NCI-H460 (cell line): ENCODE measurements around the gene SMOC2. TPM values are rescaled to one million over a fixed set of nuclear protein-coding genes. Genes with fewer than 3 reads are reported as not detected.

ENCODE experiments used
- DNase-seq: peaks from one replicate; pipeline ENCODE4 v3.0.0-alpha.2; 2016; ENCODE audit warnings: low read depth; ENCODE audit errors: extremely low read depth
- polyA plus RNA-seq: library from polyadenylated mRNA; depleted of rRNA; stranded (reverse); fragments of >200 nt; gene quantifications from 2 replicates; pipeline ENCODE4 v1.2.3, GENCODE V29; 2014; cell fraction: nucleus; rRNA removed
- total RNA-seq: library from RNA; depleted of rRNA; stranded (reverse); fragments of >200 nt; shearing (Covaris generic); gene quantifications from 2 replicates; pipeline ENCODE4 v1.2.3, GENCODE V29; 2014; rRNA removed

Gene SMOC2, protein sequence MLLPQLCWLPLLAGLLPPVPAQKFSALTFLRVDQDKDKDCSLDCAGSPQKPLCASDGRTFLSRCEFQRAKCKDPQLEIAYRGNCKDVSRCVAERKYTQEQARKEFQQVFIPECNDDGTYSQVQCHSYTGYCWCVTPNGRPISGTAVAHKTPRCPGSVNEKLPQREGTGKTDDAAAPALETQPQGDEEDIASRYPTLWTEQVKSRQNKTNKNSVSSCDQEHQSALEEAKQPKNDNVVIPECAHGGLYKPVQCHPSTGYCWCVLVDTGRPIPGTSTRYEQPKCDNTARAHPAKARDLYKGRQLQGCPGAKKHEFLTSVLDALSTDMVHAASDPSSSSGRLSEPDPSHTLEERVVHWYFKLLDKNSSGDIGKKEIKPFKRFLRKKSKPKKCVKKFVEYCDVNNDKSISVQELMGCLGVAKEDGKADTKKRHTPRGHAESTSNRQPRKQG
- not detected in 2 replicates for total RNA-seq
- polyA plus RNA-seq, result not detected in 2 replicates

DNA sequence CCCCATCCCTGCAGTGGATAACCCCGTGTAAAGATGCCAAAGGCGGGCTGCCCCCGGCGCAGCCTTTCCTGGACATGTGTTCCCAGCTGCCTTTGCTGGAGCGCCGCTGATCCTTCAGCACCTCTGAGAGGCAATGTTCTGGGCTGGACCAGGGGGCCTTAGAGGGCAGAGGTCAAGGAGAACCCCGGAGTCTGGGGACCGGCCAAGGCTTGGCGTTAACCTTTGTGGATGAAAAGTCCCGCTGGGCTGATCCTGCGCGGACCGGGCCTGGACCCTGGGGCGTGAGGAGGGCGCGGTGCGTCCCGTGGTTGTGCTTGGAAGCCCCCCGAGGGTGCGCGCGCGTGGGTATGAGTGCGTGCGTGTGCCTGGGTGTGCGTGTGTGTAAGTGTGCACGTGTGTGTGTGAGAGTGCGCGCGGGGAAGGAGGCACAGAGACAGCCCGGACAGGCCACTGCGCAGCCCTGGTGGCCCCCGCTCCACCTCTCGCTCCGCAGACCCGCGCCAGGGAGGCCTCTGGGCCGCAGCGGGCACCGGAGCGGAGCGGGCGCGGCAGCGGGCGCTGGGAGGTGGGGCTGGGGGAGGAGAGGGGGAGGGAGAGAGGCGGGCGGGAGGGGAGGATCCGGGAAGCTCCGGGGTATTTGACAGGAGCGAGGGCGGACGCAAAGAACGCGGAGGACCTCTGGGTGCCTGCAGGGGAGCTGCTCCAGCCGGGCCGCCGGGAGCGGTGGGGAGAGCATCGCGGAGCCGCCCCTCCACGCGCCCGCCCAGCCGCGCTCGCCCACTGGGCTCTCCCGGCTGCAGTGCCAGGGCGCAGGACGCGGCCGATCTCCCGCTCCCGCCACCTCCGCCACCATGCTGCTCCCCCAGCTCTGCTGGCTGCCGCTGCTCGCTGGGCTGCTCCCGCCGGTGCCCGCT is at the start of gene SMOC2:
SMOC2 (plus strand) TSS at position 665 of the 914 bp plus-strand sequence; CDS start at position 852, 187 bp downstream.
- no peak for DNase-seq

DNA sequence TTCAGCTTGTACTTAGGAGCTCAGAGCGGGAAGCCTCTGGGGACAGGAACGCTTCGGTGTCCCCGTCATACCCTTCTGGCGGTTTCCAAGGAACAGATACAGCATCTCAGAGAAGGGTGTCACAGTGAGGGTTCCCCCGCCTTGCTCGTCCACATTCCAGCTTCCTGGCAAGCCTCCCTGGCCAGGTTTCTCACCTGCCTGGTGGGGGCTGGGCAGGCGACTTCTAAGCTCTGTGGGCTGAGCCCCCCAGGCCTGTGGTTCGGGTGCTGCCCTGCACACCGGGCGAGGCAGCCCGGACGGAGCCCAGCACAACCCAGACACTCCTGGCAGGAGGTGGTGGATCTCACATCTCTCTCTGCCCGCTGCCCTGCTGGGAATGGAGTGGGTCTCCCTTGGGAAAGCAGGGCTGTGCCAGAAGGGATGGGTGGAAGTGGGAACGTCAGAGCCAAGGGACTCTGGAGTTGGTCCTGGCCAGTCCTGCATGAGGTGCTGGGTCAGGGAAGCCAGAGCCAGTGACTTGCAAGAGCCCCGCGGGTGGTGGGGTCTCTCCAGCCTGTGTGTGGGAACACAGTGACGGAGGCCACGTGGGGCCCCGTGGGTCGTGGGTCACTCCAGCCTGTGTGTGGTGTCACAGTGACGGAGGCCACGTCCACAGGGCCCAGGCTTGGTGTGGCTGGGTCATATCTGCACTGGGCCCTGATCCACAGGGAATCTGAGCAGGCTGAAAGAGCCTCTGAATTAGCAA is 47.7 kb upstream of the SMOC2 start:
- DNase-seq, result no peak

DNA sequence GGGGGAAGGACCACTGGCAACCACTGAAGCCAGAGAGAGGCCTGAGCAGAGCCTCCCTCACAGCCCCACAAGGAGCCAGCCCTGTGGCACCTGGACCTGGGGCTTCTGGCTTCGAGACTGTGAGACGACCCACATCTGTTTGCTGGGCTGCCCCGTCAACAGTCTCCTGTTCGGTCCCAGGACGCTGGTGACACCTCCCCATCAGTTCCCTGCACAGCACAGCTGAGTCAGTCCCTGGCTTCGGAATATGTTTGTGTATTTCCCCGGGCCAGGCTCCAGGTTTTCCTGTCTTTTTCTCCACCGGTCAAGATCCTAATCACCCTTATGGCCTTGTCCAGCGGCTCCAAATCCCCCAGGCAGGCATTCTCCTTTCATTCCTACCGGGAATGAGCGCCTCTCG is 46.4 kb upstream of the SMOC2 start:
- DNase-seq, result no peak

DNA sequence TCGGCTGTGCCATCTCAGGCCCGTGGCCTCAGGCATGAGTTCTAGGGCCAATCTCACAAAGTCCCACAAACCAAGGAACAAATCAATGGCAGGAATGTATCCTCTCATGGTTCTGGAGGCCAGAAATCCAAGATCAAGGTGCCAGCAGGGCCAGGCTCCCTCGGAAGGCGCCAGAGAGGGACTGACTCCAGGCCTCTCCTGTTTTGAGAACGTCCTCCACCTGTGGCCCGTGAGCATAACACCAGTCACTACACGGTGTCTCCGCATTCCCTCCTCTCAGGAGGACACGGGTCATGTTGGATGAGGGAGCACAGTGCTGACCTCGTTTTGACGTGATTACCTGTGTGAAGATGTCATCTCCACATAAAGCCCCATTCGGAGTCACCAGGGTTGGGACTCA is 45.0 kb upstream of the SMOC2 start:
- no peak for DNase-seq

DNA sequence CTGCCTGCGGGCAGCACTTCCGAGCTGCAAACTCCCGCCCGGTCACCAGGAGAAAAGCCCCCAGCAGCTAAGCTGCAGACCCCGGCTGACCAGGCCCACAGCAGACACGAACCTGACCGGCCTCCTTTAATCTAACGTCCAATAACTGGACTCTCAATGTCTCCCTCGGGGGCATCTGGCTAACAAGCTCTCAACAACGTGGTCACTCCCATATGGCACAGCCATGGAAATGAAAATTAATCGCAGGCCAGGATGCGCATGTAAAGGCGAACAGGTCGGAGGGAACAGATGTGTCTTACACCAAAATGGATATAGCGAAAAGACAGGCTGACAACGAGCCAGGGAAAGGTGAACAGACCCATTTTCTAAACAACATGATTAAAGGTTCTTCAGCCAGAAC is 44.4 kb upstream of the SMOC2 start:
- DNase-seq, result no peak

DNA sequence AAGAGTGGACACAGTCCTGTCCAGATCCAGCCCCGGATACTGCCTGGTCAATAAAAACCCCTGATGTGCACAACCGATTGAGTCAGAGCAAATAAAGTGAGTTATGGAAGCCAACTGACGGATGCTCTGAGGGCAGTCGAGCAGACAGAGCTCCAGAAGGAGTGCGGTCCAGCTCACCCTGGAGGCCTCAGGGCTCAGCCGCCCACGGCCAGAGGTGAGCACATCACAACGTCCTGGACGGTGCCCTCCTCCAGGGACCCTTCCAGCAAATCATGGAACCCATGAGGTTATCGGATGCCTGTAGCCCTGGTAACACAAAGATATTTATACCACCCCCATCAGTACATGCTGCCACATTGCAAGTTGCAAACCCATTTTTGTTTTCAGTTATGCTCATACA is 44.0 kb upstream of the SMOC2 start:
- DNase-seq, result no peak

DNA sequence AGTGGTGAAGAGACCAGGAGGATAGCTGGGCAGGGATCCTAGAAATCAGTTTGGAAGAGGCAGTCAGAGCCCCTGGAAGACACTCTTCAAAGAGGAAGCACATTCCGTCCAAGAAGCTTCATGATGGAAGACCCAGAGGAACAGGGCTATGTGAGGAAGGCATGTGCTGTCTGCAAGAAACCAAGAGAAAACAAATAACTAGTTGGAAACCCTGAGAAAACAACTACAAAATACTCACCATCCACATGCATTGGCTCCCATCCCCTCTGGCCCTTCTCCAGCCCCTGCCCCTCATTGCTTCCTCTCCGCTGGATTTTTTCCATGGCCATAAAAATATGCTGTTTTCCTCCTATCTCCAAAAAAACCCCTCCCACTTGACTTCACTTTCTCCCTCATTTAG is 40.9 kb upstream of the SMOC2 start:
- no peak for DNase-seq

DNA sequence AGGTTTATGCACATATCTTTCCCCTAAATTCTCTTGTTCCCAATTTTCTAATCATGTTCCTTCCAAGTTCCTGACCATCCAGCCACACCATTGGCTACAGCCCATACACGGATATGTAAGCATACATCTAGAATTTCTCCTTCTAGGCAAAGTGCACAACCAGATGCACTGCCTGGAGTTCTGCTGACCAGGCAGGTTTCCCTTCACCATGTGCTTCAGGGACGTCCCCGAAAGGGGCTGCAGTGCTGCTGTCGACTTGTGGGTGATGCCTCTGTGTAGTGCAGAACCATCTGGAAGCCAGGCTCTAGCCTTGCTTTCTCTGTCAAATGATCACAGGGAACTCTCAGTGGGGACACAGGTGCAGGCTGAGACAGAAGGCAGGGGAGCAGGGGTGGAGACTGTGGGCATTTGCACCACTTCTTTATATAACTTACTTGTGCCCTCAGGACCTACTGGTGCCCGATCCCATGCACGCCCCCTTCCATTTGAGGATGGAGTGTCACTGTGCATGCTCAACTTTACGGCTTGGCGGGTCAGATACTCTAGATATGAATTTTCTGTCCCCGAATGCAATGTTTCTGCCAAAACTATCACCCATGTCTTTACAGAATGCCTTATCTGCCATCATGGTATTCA is 37.5 kb upstream of the SMOC2 start:
- DNase-seq, result no peak

DNA sequence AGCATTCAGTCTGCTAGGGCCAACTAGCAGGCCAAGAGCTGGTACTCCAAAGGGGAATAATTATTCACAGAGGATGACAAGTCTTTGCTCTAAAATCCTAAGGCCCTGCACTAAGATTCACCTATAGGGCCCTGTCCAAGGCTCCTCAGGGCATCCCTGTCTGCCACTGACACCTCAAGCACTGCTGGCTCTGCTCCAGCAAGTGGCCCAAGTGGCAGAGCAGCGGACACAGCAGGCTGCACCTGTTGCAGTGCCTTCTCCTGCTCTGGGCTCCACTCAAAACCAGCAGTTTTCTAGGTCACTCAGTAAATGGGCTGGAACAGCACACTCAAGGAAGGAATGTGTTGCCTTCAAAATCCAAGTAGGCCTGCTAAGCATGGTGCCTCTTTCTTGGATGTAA is 36.4 kb upstream of the SMOC2 start:
- no peak for DNase-seq

DNA sequence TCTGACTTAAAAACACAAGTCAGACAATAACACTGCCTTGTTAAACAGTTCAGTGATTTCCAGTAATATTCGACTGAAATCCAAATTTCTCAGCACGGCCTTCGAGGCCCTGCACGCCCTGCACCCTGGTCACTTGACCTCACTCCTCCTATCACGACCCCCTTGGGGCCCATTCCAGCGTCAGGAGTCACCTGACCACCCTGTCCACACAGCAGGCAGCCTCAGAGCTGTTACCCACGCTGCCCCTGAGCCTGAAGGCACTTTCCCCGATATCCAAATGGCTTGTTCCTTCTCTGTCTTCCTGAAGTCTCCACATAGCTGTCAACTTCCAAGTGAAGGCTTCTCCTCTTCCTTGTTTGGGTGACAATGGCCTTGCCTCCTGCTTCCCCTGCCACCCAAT is 33.1 kb upstream of the SMOC2 start:
- DNase-seq, result no peak

DNA sequence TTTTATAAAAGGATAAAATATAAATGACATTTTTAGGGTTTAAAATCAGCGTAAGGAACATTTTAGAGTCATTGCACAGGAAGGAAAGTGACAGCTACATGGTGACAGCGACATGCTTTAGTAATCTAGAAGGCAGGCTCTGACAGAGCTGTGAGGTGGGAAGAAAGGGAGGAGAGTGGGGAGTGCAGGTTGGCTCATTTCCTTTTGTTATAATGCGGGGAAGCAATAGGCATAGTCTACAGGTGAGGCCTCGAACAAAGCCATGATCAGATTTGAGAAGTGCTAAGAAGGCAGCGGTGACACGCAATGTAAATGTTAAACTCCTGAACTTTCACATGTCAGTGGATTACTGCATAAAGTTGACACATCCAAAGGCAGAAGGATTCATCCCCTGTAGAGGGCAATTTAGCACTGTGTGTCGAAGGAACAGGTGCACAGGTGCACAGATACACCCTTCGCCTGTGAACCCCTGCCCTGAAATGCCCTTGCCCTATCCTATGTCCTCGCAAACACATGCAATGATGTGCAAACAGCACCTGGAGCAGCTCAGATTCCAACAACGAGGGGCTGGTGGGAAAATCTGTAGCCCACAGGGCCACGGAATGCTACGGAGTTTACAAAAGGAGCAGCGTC is 32.4 kb upstream of the SMOC2 start:
- DNase-seq, result no peak

DNA sequence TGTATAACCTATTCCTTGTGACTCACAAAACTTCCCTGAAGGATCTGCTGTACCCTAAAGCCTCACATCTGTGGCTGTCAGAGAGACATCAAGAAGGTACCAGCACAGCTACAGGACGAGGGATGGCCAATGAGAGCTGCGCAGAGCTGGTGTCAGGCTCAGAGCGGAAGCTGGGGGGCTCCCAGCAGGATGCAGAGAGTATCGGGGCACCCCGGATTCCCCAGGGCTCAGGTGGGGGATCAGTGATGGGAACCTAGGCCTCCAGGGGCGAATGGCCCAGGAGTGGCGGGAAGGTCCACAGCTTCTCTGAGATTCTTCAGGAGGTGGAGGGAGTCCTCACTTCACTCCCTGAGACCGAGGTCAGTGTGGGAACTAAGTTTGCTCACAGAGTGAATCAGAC is 30.9 kb upstream of the SMOC2 start:
- DNase-seq, result no peak

DNA sequence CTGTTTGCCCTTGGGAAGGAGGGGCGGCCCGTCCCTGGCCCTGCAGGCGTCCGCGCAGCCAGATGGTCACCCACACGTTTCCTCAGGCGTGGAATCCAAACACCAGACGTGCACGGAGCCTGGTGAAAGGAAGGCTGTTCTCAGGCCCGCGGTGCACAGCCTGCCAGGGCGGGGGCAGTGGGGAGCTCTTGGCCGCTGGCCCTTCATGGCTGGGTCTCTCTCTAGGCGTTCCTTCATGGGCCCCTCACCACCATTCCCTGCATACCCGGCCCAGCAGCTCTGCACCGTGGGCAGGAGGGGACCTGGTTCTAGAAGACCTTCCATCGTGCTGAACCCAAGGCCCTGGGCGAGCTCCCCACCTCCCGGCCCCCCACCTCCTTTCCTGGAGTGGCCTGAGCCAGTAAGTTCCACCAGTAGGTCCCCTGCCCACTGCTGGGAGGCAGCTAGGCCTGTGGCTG is 30.4 kb upstream of the SMOC2 start:
- DNase-seq, result no peak

DNA sequence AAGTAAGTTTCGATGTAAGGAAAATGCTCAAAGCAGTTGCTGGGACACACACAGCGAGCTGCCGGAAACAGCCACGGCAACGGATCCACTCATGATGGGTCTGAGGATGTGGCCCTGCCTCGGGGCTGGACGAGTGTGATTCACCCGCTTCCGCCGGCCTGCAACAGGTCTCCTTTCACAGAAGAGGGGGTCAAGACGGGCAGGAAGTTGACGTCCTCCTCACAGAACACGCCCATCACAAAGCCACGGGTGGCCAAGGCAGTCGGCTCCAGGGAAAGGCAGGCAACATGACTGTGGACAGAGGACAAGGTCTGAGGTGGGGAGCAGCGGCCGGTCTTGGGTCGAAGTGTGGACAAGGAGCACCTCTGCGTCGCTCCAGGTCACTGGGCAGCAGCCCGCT is 29.9 kb upstream of the SMOC2 start:
- DNase-seq, result no peak

DNA sequence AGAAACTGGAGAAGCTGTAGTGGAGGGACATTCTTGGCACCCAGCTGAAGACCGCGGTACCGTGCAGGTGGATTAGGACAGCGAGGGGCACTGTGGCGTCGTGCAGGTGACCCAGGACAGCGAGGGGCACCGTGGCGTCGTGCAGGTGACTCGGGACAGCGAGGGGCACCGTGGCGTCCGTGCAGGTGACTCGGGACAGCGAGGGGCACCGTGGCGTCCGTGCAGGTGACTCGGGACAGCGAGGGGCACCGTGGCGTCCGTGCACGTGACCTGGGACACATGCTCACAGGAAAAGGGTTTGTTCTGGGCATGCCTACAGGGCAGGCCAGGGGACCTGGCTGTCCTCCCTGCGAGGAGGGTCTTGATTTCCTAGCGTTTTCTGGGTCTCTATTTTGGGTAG is 29.2 kb upstream of the SMOC2 start:
- DNase-seq, result no peak

DNA sequence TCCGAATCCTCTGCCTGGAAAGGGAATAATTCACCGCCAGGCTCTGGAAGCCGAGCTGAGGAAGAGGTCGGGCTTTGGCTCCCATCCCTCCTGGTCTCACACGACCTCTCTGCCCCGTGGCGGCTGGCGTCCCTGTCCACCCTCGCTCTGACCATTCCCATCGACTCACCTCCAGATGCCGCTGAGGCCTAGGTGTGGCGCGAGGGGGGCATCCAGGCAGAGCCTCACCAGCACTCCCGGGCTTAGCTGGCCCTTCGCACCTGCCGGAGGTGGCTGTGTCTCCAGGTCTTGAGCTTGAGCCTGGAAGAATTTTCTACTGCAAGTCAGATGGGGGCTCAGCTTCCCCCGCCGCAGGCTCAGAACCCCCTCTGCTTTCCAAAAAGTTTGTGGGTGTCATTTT is 28.5 kb upstream of the SMOC2 start:
- DNase-seq, result no peak

DNA sequence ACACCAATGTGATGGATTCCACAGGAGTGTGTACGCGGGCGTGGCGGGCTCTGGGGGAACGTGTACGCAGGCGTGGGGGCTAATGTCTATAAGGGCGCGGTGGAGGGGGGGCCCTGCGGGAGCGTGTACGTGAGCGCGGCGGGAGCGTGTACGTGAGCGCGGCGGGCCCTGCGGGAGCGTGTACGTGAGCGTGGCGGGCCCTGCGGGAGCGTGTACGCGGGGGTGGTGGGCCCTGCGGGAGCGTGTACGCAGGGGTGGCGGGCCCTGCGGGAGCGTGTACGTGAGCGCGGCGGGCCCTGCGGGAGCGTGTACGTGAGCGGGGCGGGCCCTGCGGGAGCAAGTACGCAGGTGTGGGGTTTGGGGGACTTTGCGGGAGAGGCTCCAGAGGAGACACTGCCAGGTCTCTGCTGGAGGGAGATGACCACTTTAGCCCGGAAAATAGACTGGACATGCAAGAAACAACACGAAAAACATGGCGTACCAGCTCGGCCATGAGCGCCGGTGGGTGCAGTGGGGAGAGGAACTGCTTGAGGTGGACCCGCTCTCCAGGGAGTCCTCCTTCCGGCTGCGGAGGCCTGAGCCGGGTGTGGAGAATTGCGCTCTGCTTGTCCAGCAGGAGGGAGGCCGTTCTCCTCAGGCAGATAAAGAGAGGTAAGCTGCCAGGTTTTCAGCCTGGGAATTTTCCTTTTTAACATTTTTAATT is 27.8 kb upstream of the SMOC2 start:
- DNase-seq, result no peak

DNA sequence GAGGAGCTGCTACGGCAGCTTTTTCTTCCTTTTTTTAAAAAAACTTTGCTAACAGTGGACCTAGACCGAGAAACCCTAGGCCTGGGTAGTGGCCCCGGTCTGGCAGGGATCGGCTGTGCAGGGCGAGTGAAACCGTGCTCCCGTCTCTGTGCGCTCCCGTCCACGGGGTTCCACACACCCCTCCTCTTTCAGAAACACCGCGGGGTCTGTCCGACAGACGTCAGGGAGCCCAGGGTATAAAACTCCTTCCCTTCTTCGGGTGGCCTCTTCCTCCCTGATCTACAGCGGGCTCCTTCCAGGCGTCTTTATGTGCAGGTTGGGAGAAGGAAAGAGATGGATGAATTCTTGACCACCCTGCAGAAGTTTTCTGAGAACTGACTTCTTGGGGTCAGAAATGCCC is 27.1 kb upstream of the SMOC2 start:
- no peak for DNase-seq
